GM18858 (cell line): Measurements from ENCODE around the gene CHST11.

ENCODE experiments used
- ATAC-seq: cut with Tn5 transposase; IDR thresholded peaks from one replicate; pipeline ENCODE4 v1.9.1; 2021; ENCODE audit not compliant: unreplicated experiment

Gene CHST11

DNA sequence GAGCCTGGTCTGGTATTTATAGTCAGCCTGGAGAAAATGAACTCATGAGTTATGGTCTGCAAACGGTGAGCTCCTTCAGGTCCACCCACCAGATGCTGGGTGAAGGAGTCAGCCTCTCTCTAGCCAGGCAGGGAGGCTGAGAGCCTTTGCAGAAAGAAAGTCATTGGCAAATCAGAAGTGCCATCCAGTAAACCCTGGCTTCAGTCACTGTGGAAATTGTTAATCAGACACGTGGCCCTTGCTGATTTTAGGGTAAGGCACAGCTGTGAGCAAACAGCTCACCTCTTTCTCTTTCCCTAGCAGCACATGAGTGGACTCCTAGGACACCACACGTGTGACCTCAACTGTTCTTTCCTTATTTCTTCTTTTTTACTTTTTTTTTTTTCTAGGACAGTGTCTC lies 44.9 kb downstream of the CHST11 start:
- no peak for ATAC-seq

DNA sequence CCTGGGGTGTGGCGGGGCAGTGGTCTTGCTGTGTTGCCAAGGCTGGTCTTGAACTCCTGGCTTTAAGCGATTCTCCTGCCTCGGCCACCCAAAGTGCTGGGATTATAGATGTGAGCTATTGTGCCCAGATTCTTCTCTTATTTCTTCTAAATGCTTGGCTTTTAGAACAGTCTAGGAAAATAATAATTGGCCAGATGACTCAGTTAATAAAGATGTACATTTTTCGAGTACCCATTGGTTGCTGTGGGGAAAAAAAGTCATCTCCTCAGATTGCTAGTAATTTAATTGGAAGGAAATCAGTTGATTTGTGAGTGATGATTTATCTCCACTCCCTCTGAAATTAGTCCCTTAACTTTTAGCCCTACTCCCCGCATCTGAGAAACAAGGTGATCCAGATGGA lies 45.5 kb downstream of the CHST11 start:
- ATAC-seq: no peak

DNA sequence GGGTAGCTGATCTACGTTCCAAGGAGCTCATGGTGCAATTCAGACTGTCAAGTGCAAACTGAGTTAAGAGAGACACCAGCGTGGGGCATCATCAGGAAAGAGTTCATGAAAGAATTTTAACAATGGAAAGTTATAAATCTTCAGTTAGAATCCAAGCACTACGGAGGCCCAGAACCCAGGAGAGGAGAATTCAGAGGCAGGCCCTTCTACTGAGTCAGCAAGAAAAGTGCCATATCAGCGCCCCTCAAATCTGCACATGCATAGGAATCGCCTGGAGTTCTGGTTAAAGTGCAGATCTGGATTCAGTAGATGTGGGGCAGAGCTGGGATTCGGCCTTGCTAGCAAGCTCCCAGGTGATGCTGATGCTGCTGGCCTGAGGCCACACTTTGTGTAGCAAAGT lies 45.9 kb downstream of the CHST11 start:
- no peak for ATAC-seq

DNA sequence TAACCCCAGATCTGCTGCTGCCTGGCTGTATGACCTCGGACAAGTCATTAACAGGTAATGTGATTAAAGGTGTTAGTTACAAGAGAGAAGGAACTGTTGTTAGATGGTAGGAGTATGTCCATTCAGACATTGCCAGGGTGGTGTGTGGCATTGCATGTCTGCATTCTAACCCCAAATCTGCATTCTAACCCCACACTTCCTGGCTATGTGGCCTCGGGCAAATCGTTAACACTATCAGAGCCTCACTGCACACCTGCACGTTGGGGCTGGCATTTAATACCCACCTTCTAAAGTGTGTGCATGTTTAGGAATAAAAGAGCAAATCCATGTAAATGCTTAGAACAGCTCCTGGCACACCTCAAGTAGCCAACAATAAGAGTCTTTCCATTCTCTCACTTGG lies 46.4 kb downstream of the CHST11 start:
- ATAC-seq: no peak

DNA sequence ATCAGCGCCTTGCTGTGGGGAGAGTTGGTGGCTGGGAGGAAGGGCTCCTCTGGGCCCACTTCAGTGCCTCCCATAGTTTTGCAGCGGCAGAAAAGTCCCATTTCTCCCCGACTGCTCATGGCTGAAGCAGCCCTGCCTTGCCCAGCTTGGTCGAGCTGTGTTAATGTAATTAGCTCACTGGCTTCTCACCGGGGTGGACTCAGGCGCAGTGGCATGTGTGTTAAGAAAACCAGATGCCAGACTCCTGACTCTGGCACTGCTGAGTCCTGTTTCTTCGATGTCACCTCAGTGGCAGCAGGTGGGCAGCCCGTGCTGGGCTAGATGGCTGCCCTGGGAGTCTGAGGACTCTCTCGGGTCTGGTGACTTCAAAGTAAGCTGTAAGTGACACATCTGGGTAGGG lies 47.4 kb downstream of the CHST11 start:
- ATAC-seq: no peak

DNA sequence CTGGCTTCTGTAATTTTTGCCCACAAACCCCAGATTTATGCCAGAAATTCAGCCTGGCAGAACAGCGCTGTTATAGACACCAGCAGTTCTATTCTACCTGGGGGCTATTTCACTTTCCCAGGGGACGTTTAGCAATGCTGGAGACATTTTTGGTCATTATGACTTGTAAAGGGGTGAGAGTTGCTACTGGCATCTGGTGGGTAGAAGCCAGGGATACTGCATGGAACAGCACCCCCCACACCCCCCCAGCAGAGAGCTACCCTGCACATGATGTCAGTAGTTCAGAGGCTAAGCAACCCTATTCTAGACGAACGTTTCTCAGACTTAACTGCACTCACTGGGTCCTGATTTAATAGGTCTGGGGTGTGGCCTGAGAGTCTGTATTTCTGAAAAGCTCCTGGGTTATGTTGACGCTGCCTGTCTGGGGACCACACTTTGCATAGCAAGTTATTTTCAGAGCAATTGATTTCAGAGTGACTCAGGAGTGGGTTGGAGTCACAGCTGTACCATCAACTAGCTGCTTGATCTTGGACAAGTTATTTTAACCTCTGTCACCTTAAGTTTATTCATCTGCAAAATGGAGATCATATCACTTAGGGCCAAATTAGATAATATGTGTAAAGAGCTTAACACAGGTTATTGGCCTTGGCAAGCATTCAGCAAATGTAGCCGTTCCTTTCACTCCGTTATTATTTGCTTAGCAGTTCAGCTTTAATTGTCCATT lies 48.5 kb downstream of the CHST11 start:
- peak; percentile 89 for ATAC-seq

DNA sequence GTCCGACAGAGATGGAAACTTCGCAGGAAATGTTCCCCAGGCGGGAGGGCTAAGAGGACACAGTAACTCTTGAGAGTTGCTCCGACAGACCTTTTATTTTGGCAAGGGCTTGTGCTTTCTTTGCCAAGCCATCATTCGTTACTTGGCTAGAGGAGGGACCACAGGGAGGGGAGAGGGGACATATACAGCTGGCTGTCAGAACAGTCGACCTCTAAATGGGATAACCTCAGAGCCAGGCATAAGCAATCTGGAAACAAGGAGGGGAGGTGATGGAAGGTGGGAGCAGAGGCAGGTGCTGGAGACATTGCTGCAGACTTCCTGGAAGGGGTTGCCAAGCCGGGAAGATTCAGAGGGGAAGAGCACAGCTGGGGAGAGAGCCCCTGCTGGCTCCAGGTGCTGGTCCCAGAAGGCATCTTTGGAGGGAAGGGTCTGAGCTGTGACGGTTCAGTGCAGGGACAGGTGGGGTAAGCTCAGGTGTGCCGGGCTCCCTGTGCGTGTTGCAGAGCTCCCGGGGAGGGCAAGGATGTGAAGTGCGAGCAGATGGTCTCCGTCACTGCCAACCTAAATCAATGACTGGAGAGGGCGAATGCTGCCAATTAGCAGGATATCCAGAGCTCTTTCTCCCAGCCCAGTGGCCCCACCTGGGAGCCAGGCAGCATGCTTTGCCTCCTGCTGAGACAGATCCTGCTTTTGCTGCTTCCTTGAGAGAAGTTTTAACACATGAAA lies 50.1 kb downstream of the CHST11 start:
- ATAC-seq: no peak

DNA sequence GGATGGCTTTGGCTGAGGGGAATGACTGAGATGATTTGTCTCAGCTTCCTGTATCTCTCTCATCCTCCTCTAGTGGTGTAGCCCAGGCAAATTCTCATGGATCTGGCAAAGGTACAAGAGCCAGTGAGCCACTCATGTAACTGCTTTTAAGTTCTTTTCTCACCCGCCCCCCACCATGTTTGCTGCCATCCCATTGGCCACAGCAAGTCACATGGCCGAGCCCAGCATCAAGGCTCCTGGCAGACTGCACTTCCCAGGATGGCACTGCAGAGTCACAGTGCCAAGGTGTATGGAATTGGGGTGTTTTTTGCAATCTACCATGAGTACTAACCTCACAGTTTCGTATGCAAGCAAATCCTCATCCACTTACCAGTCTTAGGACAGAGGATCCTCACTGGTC lies 50.9 kb downstream of the CHST11 start:
- ATAC-seq: no peak

DNA sequence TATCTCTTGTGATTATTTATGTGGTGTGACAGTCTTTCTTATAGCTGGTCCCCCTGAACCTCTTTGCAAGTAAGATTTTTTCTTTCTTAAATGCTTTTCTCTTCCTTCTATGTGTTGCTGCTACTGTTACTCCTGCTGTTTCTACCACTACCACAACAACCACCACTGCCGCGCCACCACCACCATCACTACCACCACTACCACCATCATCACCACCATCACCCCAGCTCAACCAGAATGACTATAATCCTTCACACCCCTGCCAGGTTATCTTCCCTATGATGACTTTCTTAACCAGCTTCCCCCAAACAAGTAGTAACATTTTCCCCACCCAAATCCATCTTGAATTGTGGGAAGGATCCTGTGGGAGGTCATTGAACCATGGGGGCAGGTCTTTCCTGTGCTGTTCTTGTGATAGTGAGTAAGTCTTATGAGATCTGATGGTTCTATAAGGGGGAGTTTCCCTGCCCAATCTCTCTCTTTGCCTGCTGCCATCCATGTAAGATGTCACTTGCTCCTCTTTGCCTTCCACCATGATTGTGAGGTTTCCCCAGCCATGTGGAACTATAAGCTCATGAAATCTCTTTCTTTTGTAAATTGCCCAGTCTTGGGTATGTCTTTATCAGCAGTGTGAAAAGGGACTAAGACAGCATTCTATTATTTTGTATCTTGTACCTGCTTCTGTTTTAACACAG lies 52.2 kb downstream of the CHST11 start:
- ATAC-seq: no peak

DNA sequence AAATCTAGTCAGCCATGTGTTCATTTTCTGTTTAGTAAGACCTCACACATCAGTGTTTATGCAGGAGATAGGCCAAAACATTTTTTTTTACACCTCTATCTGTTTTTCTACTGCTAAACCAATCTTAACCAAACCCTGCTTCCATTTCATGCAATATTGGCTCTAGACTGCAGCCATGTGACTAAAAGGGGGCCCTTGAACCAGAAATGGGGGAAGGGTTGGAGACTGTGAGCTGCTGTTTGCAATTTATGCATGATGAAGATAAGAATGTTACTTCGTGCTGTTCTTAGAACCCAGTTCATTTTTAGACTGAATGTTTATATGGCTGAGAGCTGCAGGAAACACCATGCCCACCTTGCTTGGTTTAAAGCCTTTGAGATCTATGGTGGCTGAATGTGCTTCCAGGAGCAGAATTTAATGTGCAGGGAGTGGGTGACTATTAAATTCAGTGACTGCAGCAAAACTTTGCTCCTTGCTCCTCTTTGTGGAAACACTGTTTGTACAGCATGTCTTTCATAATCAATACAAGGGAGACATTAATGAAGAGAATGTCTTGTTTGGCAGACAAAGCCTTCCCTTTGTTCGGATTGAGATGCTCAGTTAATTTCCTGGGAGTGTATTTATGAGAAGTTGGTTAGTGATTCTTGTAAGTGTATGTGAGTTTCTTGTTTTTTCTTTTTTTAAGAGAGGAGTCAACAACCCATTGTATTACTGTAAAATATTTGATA lies 53.6 kb downstream of the CHST11 start:
- no peak for ATAC-seq

DNA sequence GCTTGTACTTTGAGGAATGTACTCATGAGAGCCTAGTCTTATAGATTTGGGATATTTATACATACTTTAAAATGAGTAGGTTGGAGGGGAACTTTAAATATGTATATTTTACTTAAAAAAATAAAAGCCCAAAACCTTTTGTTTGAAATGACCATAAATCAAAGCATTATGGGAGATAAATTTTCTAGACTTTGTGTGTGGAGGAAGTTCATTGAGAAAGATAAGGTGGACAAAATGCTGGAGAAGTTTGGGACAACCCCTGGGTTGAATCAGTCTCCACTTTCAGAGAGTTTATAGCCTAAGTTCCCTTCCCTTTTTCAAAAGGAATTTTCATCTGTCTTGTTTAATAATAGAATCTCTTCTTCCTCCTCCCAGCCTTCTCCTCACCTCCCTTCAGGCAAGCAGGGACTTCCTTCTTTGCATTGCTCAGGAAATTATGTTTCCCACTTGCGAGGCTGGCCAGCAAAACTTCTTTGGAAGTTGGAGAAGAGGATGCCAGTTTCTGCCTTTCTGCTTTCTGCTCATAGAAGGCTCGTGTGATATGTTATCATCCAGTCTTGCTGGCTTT lies 54.2 kb downstream of the CHST11 start:
- ATAC-seq: no peak

DNA sequence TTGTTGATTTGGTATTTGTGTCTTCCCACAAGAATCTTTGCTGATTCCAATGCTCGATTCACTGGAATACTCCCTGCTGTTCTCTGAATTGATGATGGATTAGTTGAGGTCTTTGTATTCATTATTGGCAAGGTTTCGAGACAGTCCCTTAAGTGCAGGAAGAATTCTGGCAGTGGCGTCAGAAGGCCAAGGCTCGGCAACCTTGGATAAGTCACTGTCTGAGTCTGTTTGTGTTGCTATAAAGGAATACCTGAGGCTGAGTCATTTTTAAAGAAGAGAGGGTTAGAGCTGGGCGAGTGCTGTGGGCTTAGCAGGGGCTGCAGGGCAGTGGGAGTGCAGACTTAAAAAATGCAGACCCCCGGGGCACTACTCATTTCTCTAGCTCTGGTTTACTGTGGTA lies 56.9 kb downstream of the CHST11 start:
- no peak for ATAC-seq

DNA sequence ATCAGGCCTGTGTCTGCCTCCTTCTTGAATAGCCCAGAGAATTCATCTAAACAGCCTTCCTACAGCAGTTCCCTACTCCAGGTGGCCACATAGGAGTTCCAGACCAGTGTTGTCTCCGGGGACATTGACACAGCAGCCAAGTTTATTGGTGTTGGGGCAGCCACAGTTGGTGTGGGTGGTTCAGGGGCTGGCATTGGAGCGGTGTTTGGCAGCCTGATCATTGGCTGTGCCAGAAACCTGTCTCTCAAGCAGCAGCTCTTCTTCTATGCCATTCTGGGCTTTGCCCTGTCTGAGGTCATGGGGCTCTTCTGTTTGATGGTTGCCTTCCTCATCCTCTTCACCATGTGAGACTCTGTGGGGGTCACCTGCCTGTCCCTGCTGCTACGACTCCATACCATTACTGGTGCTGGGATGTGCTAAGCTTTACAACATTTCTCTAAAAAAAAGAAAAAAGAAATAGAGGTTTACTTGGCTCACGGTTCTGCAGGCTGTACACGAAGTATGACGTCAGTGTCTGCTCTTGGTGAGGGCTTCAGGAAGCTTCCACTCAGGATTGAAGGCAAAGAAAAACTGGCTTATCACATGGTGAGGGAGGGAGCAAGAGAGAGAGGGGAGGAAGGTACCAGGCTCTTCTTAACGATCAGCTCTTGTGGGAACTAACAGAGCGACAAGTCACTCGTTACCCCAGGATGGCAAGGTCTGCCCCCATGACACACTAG lies 57.5 kb downstream of the CHST11 start:
- ATAC-seq: no peak

DNA sequence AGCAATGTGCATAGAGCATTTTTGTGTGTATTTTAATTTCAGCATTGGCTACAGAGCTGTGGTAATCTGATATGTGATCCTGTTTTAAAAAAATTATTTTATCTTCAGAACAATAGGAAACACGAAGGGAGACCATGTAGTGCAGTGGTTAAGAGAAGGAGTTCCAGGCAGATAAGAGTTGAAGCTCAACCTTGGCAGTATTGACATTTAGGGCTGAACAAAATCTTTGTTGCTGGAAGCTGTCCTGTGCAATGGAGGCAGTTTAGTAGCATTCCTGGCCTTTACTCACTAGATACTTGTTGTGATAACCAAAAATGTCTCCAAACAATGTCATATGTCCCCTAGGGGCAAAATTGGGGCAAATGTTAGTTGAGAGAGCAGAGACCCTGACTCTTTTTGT lies 59.2 kb downstream of the CHST11 start:
- ATAC-seq: no peak

DNA sequence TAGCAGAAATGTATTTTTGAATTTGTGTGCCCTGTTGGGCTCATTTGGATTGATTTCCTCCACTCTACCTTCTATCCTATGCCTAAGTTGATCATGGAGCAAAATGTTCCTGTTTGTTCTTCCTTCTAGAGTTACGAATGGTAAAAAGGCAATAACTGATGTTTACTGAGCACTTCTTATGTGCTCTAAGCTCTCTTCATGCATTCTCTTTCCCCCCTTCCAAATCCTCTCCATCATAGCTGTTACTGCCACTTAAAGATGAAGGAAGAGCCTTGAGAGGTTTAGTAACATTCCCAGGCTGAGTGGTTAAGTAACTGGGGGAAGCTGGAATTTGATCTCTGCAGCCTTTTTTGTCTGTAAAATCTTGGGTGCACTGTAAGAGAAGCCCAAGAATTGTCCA lies 60.1 kb downstream of the CHST11 start:
- no peak for ATAC-seq

DNA sequence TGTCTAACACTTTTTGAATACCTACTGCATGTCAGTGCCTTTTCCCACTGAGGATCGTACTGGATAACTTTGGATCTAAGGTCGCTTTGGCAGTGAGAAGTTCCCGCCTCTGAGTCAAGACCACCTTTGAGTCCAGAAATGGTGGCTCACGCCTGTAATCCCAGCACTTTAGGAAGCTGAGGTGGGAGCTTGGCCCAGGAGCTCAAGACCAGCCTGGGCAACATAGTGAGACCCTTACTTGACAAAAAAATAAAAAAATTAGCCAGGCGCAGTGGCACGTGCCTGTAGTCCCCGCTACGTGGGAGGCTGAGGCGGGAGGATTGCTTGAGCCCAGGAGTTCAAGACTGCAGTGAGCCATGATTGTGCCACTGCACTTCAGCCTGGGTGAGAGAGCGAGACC lies 61.1 kb downstream of the CHST11 start:
- no peak for ATAC-seq

DNA sequence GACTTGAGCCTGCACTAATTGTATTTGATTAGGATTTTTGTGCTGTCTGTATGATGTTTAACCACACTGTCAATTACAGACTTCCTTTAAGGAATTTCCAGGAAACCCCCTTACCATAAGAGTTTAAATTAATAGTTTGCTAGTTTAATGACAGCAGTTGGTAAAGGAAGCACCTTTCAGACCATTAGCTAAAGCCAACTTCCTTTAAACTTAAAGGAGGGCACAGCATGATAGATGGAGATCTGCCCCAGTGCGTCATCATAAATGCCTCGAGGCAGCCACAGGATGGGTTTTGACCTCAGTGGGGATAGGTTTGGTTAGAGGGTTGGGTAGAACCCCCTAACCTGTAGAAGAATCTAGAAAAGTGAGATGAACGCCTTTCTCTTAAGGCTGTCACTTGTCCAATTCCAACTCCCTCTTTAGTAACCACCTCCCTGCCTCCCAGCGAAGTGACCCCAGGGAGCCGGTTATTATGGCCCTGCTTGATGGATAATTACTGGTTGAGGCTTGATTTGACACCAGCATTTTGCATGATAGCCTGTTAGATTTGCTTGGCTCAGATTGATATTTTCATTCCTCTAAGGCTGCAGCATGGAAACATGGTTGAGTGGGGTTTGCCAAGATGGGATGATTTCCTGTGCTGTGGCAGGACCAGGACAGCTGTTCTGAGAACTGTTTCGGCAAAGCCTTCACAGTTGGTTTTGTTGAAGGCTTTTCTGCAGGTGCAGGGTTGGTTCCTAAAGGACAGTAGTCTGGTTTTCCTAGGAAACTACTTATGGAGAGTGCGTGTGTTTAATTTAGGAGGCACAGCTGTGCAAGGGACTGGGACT lies 62.7 kb downstream of the CHST11 start:
- ATAC-seq: no peak

DNA sequence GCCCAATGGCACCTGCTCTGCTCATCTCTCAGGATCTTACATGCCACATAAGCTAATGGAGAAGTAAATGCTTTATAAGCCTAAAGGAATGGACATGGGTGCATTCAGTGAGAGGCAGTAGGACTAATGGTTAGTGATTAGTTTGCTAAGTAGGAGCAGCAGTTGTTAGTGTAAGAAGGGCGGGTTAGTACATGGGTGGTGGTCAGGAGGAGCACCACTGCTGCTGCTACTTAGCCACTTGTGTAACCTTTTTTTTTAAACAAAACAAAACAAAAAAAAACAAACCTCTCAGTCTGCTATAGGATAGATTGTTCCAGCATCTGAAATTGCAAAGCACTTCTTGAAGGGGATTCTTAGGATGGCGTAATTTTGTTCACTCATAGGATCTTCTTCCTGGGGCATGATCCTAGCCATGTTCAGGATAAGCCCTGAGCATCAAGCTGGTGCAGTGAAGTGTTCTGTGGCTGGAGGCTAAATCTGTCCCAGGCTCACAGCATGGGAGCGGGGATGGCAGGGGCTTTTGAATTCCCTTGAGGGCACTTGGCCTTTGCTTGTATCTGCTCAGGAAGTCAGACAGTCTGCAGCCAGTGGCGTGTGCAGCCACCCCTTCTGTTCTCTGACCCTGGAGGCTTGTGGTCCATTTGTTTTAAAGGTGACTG lies 63.6 kb downstream of the CHST11 start:
- peak; percentile 56 for ATAC-seq

DNA sequence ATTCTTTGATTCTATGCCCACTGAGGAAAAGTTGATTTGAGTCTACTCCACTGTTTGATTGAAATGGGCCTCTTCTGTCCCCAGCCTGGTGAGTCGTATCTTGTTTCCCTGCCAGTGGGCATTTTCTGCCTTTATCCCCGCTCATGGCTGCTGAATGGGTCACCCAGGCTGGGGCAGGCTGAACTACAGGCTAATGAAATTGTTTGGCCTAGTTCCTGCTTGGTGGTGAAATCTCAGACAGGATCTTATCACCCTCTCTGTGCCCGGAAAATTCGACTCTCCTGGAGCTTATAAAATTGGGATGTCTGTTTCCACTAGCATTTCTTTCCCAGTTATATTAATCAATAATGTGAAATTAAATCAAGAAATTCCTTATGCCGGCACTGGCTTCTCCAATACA lies 65.0 kb downstream of the CHST11 start:
- ATAC-seq: no peak
